Esophagus muscularis mucosa (tissue), 4 donors: Measurements from ENCODE around the gene GRIFIN. TPM values are rescaled to one million over a fixed set of nuclear protein-coding genes. Genes with fewer than 3 reads are reported as not detected.

ENCODE experiments used
- DNase-seq: peaks from one replicate; pipeline ENCODE4 v3.0.0-alpha.2; 2017; ENCODE audit errors: extremely low spot score
- H3K27ac ChIP-seq, 4 donors: fragments of 200-600 bp; sonication (generic); replicated peaks in 1 of 4; 1 replicate in 3 of 4; 2 replicates in 1 of 4; pipeline ENCODE4 v1.5.1; 2016 to 2019; ENCODE audit warnings: mild to moderate bottlenecking in 1 of 4
- H3K27me3 ChIP-seq, 4 donors: fragments of 200-600 bp; sonication (generic); one replicate each; pipeline versions ENCODE4 v1.5.1 to v1.6.0; 2016 to 2019
- H3K36me3 ChIP-seq, 4 donors: fragments of 200-600 bp; sonication (generic); one replicate each; pipeline ENCODE4 v1.5.1; 2016 to 2019
- H3K4me1 ChIP-seq, 4 donors: fragments of 200-600 bp; sonication (generic); one replicate each; pipeline ENCODE4 v1.5.1; 2016 to 2019
- H3K4me3 ChIP-seq, 4 donors: fragments of 200-600 bp; sonication (generic); 1 replicate in 2 of 4; 2 replicates in 2 of 4; pipeline ENCODE4 v1.5.1; 2016 to 2019; ENCODE audit warnings: mild to moderate bottlenecking in 4 of 4, moderate library complexity in 1 of 4
- H3K9me3 ChIP-seq, 4 donors: fragments of 200-600 bp; sonication (generic); 1 replicate in 3 of 4; 2 replicates in 1 of 4; pipeline ENCODE4 v1.5.1; 2016 to 2019
- EP300 ChIP-seq: sonication (generic); formaldehyde crosslinking; IDR thresholded peaks from one replicate; pipeline ENCODE4 v1.6.1; 2017; ENCODE audit warnings: antibody characterized with exemption
- POLR2A ChIP-seq: fragments of 450-650 bp; IDR thresholded peaks from one replicate; pipeline ENCODE4 v1.6.1; 2017; ENCODE audit warnings: antibody characterized with exemption, moderate library complexity, mild to moderate bottlenecking, low read depth
- POLR2AphosphoS5 ChIP-seq, 2 donors: sonication (generic); formaldehyde crosslinking; IDR thresholded peaks; one replicate each; pipeline ENCODE4 v1.6.1; 2017; ENCODE audit warnings: antibody characterized with exemption in 2 of 2
- WGBS: methylation state at CpG from one replicate; pipeline ENCODE4 v1.1.5; 2018; 5-methylcytosine and 5-hydroxymethylcytosine counted together
- intact Hi-C: fragments of 100-400 bp; cut with DNase I; formaldehyde crosslinking; loops from one replicate; pipeline ENCODE4 v1.15.1; 2023
- total RNA-seq, 4 donors: library from RNA; depleted of rRNA; stranded (reverse); fragments of >200 nt; gene quantifications; one replicate each; pipeline versions ENCODE4 v1.1.0 to v1.2.1, GENCODE V29; 2016
- TF ChIP-seq, protein P1 (sequence below), 3 experiments: fragments of 200-600 bp in 2 of 3; fragments of 450-650 bp in 1 of 3; sonication (generic) in 2 of 3; IDR thresholded peaks; one replicate each; pipeline ENCODE4 v1.5.1; 2017 to 2019; ENCODE audit warnings: antibody characterized with exemption in 3 of 3, mild to moderate bottlenecking in 2 of 3, moderate library complexity in 1 of 3

Gene GRIFIN
- total RNA-seq, 4 donors from 2014 or later, result not detected

GRCh38 chr7:2487586-2488271 lies 11.5 kb upstream of the GRIFIN start:
- no peak for DNase-seq
- Histone ChIP-seq H3K4me1 (peaks cover 31 to 40% (median 34%) of the 10 kb centered on the region in 4 donors), H3K36me3 (no peaks in the 10 kb centered on the region), H3K4me3 (no peak overlapping the region), H3K27me3 (peaks cover 0 to 59% (median 0%) of the 10 kb centered on the region in 4 donors), H3K9me3 (peaks cover 0 to 11% (median 10%) of the 10 kb centered on the region in 4 donors), H3K27ac (peak overlapping the region in 3 of 4 donors; percentile 34 to 48 (median 36))
- WGBS, result 46% methylated on average over 9 of the region's 14 CpGs
- intact Hi-C loops, result no loop called here
- no peak for TF ChIP-seq EP300
- TF ChIP-seq, protein P1, sequence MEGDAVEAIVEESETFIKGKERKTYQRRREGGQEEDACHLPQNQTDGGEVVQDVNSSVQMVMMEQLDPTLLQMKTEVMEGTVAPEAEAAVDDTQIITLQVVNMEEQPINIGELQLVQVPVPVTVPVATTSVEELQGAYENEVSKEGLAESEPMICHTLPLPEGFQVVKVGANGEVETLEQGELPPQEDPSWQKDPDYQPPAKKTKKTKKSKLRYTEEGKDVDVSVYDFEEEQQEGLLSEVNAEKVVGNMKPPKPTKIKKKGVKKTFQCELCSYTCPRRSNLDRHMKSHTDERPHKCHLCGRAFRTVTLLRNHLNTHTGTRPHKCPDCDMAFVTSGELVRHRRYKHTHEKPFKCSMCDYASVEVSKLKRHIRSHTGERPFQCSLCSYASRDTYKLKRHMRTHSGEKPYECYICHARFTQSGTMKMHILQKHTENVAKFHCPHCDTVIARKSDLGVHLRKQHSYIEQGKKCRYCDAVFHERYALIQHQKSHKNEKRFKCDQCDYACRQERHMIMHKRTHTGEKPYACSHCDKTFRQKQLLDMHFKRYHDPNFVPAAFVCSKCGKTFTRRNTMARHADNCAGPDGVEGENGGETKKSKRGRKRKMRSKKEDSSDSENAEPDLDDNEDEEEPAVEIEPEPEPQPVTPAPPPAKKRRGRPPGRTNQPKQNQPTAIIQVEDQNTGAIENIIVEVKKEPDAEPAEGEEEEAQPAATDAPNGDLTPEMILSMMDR (IDR thresholded peaks at IDR 0.05), result no peak
- no peak for TF ChIP-seq POLR2AphosphoS5 (IDR thresholded peaks at IDR 0.05)

- H3K27ac ChIP-seq, result no peak overlapping the region
- TF ChIP-seq POLR2AphosphoS5 (IDR thresholded peaks at IDR 0.05) (no peak), POLR2A (no peak), EP300 (no peak)
- TF ChIP-seq, protein P1 (IDR thresholded peaks at IDR 0.05), result no peak
- H3K4me3 ChIP-seq, result no peak overlapping the region
- H3K36me3 ChIP-seq, result no peaks in the 10 kb centered on the region
- 81% methylated on average over 11 of the region's 12 CpGs for WGBS
- peaks cover 0 to 85% (median 0%) of the 10 kb centered on the region in 4 donors for H3K27me3 ChIP-seq
- peaks cover 30 to 34% (median 32%) of the 10 kb centered on the region in 4 donors for H3K4me1 ChIP-seq
- intact Hi-C loops, result no loop called here
- no peak for DNase-seq
- H3K9me3 ChIP-seq, result peaks cover 0 to 13% (median 11%) of the 10 kb centered on the region in 4 donors
Observed at GRCh38 chr7:2484868-2485267, 8.7 kb upstream of the GRIFIN start.

- WGBS, result 43% methylated on average over 5 of the region's 5 CpGs
- H3K36me3 ChIP-seq, result no peaks in the 10 kb centered on the region
- no peak for TF ChIP-seq POLR2A
- no peak for TF ChIP-seq EP300
- TF ChIP-seq POLR2AphosphoS5 (IDR thresholded peaks at IDR 0.05), result no peak
- TF ChIP-seq, protein P1 (IDR thresholded peaks at IDR 0.05), result no peak
- peaks cover 25 to 28% (median 28%) of the 10 kb centered on the region in 4 donors for H3K4me1 ChIP-seq
- peaks cover 0 to 13% (median 11%) of the 10 kb centered on the region in 4 donors for H3K9me3 ChIP-seq
- H3K27me3 ChIP-seq, result peaks cover 0 to 88% (median 2%) of the 10 kb centered on the region in 4 donors
- DNase-seq, result no peak
- no peak overlapping the region for H3K4me3 ChIP-seq
- intact Hi-C loops, result no loop called here
- no peak overlapping the region for H3K27ac ChIP-seq
Observed at GRCh38 chr7:2483494-2483893, 7.3 kb upstream of the GRIFIN start.

DNA sequence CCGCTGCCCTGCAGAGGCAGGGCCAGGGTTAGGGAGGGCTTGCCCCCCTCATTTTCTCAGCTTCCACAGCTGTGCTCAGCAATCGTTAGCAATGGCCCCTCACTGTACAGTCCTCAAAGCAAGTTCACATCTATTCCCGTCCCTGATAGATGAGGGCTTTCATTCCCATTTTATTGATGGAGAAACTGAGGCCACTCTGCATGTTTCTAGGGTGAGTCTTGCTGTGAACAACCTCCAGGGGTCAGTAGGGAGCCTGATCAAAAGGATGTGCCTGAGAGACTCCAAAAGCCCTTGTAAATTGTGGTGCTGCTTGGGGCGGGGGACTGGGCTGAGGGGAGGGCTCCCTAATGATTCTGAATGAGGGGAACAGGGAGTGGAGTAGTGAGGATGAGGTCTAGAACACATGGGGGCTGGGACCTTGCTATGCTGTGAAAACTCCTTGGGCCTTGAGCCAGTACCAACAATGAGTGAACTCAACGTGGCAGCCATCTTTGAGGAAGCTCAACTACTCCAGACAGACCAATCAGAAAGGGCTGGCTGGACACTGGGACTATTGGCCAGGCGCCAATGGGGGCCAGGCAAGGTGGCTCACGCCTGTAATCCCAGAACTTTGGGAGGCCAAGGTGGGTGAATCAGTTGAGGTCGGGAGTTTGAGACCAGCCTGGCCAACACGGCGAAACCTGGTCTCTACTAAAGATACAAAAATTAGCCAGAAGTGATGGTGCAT lies 6.7 kb upstream of the GRIFIN start:
- Histone ChIP-seq H3K4me3 (no peak overlapping the region), H3K9me3 (peaks cover 0 to 13% (median 11%) of the 10 kb centered on the region in 4 donors), H3K4me1 (peaks cover 25 to 28% (median 28%) of the 10 kb centered on the region in 4 donors), H3K27ac (no peak overlapping the region), H3K27me3 (peaks cover 0 to 89% (median 6%) of the 10 kb centered on the region in 4 donors), H3K36me3 (no peaks in the 10 kb centered on the region)
- TF ChIP-seq POLR2AphosphoS5 (IDR thresholded peaks at IDR 0.05), result no peak
- no peak for TF ChIP-seq POLR2A
- TF ChIP-seq, protein P1 (IDR thresholded peaks at IDR 0.05), result no peak
- no peak for DNase-seq
- intact Hi-C loops, result no loop called here
- WGBS, result 73% methylated on average over 10 of the region's 10 CpGs
